GM18861 (cell line): Measurements from ENCODE around the gene CYTH4.
"Not testable (repeated sequence)": the region's sequence is repeated elsewhere in the genome, so short reads cannot be mapped to it uniquely, and the experiment has no call there.

Experiments used
- ATAC-seq: cut with Tn5 transposase; IDR thresholded peaks from one replicate; pipeline ENCODE4 v1.9.1; 2021; ENCODE audit not compliant: unreplicated experiment

Gene CYTH4, protein sequence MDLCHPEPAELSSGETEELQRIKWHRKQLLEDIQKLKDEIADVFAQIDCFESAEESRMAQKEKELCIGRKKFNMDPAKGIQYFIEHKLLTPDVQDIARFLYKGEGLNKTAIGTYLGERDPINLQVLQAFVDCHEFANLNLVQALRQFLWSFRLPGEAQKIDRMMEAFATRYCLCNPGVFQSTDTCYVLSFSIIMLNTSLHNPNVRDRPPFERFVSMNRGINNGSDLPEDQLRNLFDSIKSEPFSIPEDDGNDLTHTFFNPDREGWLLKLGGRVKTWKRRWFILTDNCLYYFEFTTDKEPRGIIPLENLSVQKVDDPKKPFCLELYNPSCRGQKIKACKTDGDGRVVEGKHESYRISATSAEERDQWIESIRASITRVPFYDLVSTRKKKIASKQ

DNA sequence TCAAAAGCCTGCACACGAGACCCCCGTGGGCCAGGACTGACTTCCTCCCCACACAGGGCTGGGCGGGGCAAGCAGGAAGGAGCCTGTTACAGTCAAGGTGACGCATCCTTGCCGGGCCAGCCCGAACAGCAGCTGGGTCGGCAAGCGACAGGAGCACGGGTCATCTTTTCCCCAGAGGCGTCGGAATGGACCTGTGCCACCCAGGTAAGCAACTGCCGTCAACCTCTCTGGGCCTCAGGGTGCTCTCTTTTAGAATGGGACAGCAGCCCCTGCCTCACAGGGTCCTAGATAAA, at the start of gene CYTH4:
Gene CYTH4, plus strand, starts transcription at position 124 of the 293 bp plus-strand sequence. Its CDS starts 62 bp downstream, at position 186.
- peak; percentile 45 for ATAC-seq

DNA sequence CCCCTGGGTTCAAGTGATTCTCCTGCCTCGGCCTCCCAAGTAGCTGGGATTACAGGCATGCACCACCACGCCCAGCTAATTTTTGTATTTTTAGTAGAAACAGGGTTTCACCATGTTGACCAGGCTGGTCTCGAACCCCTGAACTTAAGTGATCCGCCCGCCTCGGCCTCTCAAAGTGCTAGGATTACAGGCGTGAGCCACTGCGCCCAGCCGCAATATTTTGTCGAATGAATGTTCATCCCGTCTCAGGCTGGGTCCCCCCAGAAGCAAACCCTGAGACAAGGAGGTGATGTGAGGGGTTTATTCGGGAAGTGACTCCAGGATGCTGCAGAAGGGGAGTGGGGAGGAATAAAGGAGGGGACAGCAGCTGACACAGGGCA, 48.9 kb upstream of the CYTH4 start:
- not testable (repeated sequence) for ATAC-seq

DNA sequence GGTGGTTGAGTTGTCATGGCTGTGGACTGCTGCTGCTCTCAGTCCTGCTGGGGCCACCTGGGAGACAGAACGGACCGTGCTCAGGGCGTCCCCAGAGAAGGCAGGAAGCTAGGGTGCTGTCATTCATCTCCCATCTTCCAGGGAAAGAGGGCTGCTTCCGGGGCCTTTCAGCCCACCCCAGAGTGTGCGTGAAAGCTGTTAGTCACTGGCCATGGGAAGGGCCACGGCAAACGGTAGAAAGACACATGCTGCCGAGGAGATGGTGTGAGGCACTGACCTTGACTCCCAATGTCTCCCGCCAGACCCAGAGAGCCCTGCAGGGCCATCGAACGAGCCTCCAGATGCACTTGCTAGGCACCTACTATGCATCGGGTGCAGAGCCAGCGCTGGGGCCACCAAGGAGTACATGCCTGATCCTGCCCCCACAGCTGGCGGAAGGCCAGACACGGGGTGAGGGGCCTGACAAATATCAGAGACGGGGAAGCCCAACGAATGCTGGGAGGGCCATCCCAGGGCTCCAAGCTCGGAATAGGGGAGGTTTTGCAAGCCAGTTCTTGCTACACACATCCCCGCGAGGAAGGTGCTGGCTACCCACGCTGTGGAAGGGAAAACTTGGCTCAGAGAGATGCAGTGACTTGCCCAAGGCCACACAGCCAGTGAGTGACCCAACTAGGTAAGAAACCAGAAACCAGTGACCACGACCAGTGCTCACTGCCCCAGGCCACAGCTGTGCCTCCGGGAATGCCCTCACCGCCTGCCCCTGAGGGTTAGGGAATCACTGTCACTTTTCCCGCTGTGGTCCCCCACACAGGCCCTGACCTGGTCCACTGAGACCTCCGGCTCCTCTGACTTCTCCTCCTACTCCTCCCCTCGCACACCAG, 48.3 kb upstream of the CYTH4 start:
- no peak for ATAC-seq

GRCh38 chr22:37234736-37235711, 47.3 kb upstream of the CYTH4 start:
- ATAC-seq, result no peak

GRCh38 chr22:37235897-37236607, 46.3 kb upstream of the CYTH4 start:
- ATAC-seq, result no peak

GRCh38 chr22:37237371-37238268, 44.7 kb upstream of the CYTH4 start:
- ATAC-seq, result no peak

- ATAC-seq, result no peak
These were observed 42.7 kb upstream of the CYTH4 start for GRCh38 chr22:37239336-37240239.

DNA sequence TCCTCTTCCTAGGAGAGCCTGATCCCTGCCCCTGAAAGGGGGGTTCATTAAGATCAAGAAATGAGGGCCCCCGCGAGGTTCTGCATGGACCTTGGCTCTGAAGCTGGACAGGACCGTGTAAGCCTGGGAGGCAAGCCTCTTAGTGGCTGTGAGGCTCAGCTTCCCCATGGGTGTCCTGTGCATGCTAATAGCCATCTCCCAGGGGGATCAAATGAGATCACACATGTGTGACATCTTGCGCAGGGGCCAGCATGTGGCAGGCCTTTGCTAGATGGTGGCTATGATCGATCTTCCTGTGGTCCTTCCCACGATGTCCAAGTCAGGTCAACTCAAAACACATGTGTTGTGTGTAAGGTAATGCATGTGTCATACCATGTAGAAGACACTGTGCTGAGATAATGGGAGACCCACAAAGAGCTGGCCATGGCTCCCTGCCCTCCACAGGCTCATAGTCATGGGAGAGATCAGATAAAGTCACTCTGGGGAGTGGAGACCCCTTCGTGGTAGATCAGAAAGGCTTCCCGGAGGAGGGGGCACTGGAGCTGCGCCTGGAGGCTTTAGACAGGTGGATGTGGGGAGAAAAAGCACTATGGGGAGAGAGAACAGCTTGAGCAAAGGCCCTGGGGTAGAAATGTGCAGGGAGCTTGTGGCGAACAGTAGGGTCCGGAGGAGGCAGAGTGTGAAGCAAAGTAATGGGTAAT, 41.9 kb upstream of the CYTH4 start:
- no peak for ATAC-seq

DNA sequence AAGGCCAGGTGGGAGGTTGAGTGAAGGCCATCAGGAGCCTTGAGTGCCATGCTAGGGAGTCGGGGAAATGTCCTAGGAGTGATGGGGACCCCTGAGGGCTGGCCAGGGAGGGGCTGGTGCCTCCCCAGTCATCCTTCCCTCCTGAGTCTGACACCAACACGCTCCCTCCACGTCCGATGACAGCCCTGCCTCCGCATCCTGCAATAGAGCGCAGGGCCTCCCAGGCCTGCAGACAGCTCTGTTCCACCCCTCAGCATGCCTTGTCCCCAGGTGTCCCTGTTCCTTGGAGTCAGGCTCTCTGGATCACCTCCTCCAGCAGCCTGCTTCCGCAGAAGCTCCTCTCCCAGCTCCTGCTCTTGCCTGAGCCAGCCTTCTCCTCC, 41.4 kb upstream of the CYTH4 start:
- no peak for ATAC-seq

- no peak for ATAC-seq
These were observed 40.8 kb upstream of the CYTH4 start for GRCh38 chr22:37241351-37242142.

DNA sequence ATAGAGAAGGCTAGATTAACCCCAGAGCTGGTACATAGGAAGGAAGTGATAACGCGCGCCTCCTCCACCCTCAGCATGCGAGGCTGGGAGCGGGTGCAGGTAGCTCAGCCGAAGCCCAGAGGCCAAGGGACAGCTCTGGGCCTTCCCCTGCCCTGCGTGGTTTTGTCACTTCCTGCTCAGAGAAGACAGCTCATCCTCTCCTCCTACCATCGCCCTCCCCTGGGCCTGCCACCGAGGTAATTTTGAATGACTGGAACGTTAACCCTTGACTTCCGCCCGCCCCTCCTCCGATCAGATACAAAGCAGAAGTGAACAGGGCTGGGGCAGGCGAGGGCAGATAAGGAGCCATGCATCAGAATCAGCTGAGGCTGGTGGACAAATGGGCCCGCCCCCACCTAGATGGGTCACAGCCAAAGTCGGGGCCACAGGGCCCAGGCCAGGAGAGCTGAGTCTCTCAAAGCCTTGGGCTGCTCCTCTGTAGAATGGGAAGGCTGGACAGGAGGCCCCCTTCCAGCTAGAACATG, 39.9 kb upstream of the CYTH4 start:
- peak; percentile 48 for ATAC-seq

DNA sequence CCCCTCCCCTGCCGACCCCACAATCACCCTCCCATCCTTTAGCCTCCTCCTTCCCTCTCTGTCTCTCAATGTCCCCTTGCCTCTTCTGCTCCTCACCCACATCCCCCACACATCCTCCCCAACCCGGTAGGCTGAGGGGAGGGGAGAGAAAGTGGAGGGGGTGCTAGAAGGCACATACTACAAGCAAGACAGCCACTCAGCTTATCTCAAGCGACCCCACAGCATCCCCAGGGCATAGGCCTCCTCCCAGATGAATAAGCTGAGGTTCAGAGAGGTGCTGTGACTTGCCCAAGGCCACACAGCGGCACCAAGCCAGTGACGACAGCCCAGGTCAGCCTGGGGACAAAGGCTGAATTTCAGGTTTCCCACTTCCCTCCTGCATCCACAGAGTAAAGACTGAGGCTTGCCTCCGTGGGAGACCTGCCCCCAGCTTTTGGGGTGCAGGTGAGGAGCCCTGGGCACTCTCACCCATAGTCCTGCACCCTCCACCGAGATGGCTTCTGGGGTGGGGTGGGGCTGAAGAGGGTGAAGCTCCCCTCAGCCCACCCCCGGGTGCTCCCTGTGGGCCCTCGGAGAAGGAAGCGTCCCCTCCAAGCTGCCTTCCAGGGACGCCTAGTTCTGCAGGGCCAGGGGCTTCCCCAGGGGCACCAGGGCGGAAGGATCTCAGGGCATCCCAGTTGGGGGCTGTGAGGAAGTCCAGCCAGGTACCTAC, 38.8 kb upstream of the CYTH4 start:
- peak; percentile 1 for ATAC-seq

DNA sequence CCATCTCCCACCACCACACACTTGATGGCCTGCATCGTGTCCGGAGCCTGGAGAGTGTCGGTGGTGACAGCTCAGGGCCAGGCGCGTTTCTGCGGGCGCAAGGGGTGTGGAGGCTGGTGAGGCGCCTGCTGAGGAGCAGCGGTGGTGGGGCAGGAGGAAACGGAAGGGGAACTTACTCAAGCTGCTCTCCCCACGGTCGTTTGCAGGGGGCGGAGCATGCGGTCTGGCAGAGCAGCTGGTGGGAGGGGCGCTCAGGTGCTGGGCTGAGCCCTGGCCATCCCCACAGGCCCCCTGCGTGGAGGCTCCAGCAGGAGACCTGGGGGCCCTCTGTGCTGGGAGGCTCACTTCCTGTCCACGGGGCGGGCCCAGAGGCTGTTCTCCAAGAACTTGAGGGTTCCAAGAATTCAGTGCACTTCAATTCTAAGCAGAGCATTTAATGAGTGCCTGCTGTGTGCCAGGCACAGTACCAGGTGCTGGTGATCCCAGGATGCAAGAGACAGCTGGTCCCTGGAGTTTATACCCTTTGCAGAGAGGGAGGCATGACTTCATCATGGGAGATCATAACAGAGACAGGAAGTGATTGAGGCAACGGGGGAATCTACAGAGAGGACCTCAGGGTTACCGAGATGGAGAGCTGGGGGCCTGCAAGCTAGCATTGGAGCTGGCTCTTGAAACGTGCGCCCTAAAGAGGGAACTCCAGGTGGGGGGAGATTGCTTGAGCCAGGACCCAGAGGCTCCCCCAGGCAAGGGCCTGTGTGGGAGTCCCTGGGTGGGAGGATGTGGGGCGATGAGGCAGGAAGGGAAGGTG, 38.0 kb upstream of the CYTH4 start, which contains the start of gene RAC2:
Gene RAC2, minus strand, starts transcription at position 156 of the 808 bp plus-strand sequence. Its CDS starts 121 bp downstream, at position 35.
- peak; percentile 28 for ATAC-seq

- peak; percentile 34 for ATAC-seq
These were observed 37.2 kb upstream of the CYTH4 start for GRCh38 chr22:37244922-37245722.
